HuH-7 (cell line): ENCODE results near the gene STON2.
"Not testable (repeated sequence)": the region's sequence is repeated elsewhere in the genome, so short reads cannot be mapped to it uniquely, and the experiment has no call there.

Experiments
- DNase-seq: peaks from one replicate; pipeline ENCODE4 v3.0.0; 2011; ENCODE audit warnings: low spot score

The STON2 gene

DNA sequence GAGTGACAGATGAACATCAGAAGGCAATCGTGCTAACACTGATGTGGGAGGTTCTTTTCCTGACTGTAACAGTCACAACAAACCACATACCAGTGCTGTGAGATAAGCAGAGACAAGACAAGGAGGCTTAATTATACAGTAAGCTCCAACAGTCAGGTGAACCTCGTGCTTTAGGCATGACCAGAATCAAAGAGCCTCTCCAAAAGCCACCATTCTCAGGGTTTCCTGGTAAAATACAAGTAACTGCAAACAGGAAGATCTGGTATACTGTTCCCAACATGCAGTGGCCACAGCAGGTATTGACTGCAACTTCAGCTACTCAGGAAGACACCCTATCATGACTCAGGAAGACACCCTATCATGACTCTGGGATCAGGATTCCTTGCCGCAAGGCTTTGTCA, 132.1 kb downstream of the STON2 start:
- no peak for DNase-seq

DNA sequence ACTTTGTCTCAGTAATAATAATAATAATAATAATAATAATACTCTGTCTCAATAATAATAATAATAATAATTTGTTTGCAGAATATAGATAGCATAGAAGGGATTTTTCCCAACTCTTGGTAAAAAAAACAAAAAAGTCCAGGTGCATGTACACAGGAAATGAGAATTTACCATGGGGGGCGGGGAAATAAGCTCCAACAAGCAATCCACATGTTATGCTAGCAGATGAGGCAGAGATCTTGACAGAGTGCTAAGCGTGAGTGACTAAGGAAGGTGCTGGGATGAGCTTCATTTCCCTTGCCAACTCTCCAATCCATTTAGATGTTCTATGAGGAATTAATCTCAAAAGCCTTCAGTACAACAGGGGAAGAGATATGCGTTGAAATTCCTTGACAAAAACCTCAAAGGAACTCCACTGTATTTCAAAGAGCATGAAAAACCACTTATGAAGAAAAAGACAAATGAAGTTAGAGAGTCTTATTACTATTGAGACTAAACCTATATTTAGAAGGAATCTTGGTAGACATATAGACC, 134.4 kb downstream of the STON2 start:
- no peak for DNase-seq

GRCh38 chr14:81264671-81265070, 135.5 kb downstream of the STON2 start:
- DNase-seq: no peak

DNA sequence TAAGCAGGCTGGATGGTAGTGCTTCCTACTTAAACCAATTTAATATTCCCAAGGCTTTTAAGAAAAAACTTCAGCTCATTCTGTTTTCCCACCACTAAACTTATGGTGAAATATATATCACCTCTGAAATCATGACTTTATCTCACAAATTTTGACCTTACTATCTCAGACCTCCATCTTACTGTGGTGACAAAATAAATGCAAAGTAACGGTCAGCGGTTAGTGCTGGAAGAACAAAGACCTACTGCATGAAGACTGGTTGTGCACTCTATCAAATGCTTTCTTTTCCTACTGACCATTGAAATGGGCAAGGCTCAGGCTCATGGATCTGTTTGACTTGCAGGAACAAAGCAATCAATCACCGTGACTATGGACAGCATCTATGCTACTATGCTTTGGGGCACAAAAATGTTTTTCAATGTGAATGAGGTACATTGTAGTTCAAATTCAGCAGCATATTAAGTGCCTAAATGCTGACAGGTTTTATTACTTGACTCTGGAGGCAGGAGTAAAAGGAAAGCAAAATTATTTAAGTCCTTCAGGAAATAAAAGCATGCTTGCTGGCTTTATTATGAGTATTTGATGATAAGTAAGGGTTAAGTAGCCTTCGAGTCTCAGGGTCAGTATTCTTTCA, 136.2 kb downstream of the STON2 start:
- DNase-seq: no peak

- no peak for DNase-seq
Measured at GRCh38 chr14:81261176-81261575, 138.9 kb downstream of the STON2 start.

DNA sequence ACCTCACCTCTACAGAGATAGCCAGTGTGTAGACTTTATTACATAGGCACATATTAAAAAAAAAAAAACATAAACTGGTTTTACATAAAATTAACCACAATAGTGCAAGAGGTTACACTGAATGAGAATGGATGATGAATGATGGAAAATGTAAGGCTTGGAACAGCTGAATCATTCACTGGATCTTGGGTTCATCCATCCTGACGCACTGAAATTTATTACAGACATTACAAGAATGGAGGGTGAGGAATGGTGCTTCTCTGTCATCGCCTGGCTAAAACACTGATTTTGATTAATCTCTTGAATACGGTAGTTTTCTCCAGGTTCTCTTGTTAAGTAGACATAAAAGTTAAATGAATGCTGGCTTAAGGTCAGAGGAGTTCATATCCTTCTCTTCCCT, 139.4 kb downstream of the STON2 start:
- no peak for DNase-seq

DNA sequence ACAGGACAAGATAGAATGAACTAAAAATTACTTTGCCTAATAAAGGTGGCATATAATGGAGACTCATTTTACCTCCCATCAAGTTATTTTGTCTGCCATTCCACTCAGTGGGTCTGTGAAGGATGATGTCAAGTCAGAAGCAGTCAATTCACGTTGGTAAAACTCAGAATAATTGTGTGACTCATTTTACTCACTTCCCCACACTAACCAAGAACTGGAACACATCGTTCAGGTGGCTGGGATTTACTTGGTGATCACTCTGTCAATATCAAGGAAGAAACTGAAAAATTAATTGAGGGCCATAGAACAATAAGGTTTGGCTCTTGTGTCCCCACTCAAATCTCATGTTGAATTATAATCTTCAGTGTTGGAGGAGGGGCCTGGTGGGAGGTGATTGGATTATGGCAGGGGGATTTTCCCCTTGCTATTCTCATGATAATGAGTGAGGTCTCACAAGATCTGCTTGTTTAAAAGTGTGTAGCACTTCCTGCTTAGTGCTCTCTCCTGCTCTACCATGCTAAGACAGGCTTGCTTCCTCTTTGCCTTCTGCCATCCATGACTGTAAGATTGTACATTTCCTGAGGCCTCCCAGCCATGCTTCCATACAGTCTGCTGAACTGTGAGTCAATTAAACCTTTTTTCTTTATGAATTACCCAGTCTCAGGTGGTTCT, 143.7 kb downstream of the STON2 start:
- no peak for DNase-seq

GRCh38 chr14:81252278-81252677, 147.8 kb downstream of the STON2 start:
- no peak for DNase-seq

GRCh38 chr14:81247271-81247766, 152.8 kb downstream of the STON2 start:
- DNase-seq: no peak

GRCh38 chr14:81246461-81247270, 153.5 kb downstream of the STON2 start:
- DNase-seq: no peak

GRCh38 chr14:81245771-81246170, 154.4 kb downstream of the STON2 start:
- no peak for DNase-seq

GRCh38 chr14:81244431-81244830, 155.7 kb downstream of the STON2 start:
- not testable (repeated sequence) for DNase-seq

DNA sequence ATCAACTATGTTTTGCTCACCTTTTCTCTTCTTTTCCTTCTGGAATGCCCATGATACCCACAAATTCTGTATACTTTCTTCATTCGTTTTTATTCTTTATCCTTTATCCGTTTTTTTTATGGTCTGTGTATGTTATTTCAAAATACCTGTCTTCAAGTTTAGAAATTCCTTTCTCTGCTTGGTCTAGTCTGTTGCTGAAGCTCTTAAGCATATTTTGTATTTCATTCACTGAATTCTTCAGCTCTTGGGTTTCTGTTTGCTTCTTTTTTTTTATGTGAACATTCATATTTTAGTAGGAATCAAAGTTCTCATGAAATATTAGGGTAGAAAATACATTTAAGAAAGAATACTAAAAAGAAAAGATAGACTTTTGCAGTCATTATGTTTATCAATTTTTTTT, 156.6 kb downstream of the STON2 start:
- DNase-seq: no peak

DNA sequence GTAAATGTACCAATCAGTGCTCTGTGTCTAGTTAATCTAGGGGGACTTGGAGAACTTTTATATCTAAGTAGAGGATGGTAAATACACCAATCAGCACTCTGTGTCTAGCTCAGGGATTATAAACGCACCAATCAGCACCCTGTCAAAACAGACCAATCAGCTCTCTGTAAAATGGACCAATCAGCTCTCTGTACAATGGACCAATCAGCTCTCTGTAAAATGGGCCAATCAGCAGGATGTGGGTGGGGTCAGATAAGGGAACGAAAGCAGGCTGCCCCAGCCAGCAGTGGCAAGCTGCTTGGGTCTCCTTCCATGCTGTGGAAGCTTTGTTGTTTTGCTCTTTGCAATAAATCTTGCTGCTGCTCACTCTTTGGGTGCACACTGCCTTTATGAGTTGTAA, 163.3 kb downstream of the STON2 start:
- DNase-seq: not testable (repeated sequence)

DNA sequence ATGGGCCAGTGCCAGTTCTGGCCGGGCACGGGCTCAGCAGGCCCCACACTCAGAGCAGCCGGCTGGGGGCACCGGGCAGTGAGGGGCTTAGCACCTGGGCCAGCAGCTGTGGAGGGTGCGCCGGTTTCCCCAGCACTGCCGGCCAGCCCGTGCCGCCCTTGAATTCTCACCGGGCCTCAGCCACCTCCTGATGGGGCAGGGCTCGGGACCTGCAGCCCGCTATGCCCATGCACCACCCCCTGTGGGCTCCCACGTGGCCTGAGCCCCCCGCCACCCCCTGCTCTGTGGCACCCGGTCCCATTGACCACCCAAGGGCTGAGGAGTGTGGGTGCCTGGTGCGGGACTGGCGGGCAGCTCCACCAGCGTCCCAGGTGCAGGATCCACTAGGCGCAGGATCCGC, 164.0 kb downstream of the STON2 start:
- no peak for DNase-seq

DNA sequence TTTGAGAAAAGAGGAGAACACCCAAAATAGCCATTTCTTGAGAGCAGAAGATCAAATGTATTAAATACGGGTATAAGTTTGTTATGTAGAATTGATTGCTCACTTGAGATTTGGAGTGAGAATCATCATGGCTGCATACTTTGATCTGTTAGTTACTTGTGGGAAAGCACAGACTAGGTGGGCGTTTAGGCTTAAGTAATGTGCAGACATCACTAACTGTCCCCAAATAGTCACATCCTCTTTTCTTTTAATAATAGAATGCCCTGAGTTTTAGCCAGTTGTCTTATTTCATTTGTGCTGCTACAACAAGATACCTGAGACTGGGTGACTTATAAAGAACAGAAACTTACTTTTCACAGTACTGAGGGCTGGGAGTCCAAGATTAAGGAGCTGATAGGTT, 165.0 kb downstream of the STON2 start:
- DNase-seq: no peak

DNA sequence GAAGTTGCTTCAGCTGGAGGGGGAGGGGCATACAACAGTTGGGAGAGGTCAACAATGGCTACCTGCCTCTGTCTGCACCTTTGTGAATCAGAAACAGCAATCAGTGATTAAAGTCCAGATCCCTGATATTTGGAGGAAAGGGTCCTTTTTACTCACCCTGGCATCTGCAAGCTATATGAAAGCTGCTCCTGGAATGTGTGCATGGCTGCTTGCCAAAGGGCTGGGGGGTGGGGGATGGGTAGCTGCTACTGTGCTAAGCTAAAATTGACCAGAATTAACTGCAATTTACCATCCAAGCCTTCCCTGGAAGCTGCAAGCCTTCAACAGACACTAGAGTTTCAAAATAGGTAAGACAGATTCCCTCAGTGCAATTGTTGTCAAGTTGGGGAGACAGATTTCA, 165.8 kb downstream of the STON2 start:
- DNase-seq: no peak

- DNase-seq: no peak
Measured at GRCh38 chr14:81233615-81234014, 166.5 kb downstream of the STON2 start.

GRCh38 chr14:81231540-81231939, 168.6 kb downstream of the STON2 start:
- peak; percentile 61 for DNase-seq

- no peak for DNase-seq
Measured at GRCh38 chr14:81224222-81224621, 175.9 kb downstream of the STON2 start.

DNA sequence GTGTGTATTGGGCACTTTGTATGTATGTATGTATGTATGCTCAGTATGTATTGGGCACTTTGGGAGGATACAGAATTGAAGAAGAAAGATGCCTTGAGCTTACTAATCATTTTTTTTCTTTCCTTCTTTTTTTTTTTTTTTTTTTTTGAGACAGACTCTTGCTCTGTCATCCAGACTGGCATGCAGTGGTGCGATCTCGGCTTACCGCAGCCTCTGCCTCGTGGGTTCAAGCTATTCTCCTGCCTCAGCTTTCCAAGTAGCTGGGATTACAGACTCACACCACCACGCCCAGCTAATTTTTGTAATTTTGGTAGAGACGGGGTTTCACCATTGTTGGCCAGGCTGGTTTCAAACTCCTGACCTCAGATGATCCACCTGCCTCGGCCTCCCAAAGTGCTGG, 176.3 kb downstream of the STON2 start:
- not testable (repeated sequence) for DNase-seq

- DNase-seq: peak; percentile 45
Measured at GRCh38 chr14:81222691-81223090, 177.4 kb downstream of the STON2 start.

DNA sequence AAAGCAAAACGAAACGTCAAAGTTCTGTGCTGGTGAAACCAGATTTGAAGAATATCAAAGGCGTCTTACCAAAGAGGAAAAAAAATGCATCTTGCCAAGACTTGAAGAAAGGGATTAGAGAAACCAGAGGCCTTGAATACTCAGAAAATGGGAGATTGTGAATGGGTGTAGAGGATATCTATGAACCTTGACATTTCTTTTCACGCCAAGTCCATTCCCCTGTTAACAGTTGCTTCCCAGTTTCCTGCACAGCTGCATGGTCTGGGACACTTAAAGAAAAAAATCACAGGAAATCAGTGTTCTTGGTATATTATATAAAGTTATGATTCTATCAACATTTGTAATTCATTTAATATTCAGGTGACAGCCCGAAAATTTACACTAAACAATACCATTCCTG, 178.0 kb downstream of the STON2 start:
- DNase-seq: no peak
